Measurements from ENCODE around the gene RNF144B. TPM values are rescaled to one million over a fixed set of nuclear protein-coding genes. Genes with fewer than 3 reads are reported as not detected.

Gene RNF144B
- total RNA-seq = 1 to 10 TPM; 3.2 to 5.8 TPM
- 1 to 10 TPM in 1 of 2 donors, under 1 TPM in 1; 0.93 to 3.1 TPM for polyA plus RNA-seq

- Histone ChIP-seq H3K27ac (ENCODE audit: low read depth, low read length) (peak within 1 kb of the TSS; percentile 43), H3K4me3 (ENCODE audit: low read length in 2 of 2) (peak within 1 kb of the TSS; percentile 65 to 95), H3K9me3 (ENCODE audit: control insufficient read depth in 1 of 2, low read length in 2 of 2) (no peaks in the 10 kb centered on the region), H3K4me1 (ENCODE audit: insufficient read depth, low read length) (peaks cover 24% of the 10 kb centered on the region), H3K27me3 (ENCODE audit: insufficient read depth, low read length) (no peaks in the 10 kb centered on the region), H3K36me3 (ENCODE audit: insufficient read depth, low read length) (no peaks in the 10 kb centered on the region)
- H3K4me3 Mint-ChIP-seq = peak within 1 kb of the TSS; percentile 95 to 100 (median 99)
- ChIA-PET POLR2A (ENCODE audit: partially characterized antibody) (interaction anchor here (0.7 to 1.5 kb wide), 4 partner anchors 10 to 232 kb away, joined by 3 to 11 read pairs (median 4); partner anchors contain the start of genes KDM1B and TPMT), CTCF (ENCODE audit: partially characterized antibody) (interaction anchor here (0.7 to 1.9 kb wide), 4 partner anchors 11 to 119 kb away, joined by 3 to 7 read pairs (median 4); no protein-coding TSS in a partner anchor)
- peaks cover 4 to 6% of the 10 kb centered on the region in 2 donors for H3K36me3 Mint-ChIP-seq
- H3K27me3 Mint-ChIP-seq = peaks cover 0 to 3% of the 10 kb centered on the region in 2 donors
- peaks cover 18 to 33% (median 23%) of the 10 kb centered on the region in 4 donors for H3K4me1 Mint-ChIP-seq
- DNase-seq = peak; percentile 54 to 70 (median 58)
- no peaks in the 10 kb centered on the region for H3K9me3 Mint-ChIP-seq
- intact Hi-C loops (cut with micrococcal nuclease) = loop anchor here (1.0 to 5.0 kb wide), 2 partner anchors 125 to 232 kb away; partner anchors contain the start of genes DEK, KDM1B and TPMT
- peak within 1 kb of the TSS; percentile 61 to 92 (median 87) for H3K27ac Mint-ChIP-seq
These were observed at the start of gene RNF144B for GRCh38 chr6:18387061-18387721. Gene RNF144B, plus strand, starts transcription at chr6:18387350. Its CDS starts 12,185 bp downstream, at chr6:18399535.

GRCh38 chr6:18339599-18339998, 47.6 kb upstream of the RNF144B start:
- no peaks in the 10 kb centered on the region for H3K4me1 Mint-ChIP-seq
- H3K27ac Mint-ChIP-seq = no peak overlapping the region
- H3K9me3 Mint-ChIP-seq = no peaks in the 10 kb centered on the region
- no peak overlapping the region for H3K27ac ChIP-seq (ENCODE audit: low read depth, low read length)
- intact Hi-C loops (cut with micrococcal nuclease) = no loop called here
- no peaks in the 10 kb centered on the region for H3K4me1 ChIP-seq (ENCODE audit: insufficient read depth, low read length)
- no peaks in the 10 kb centered on the region for H3K27me3 ChIP-seq (ENCODE audit: insufficient read depth, low read length)
- no peaks in the 10 kb centered on the region for H3K36me3 ChIP-seq (ENCODE audit: insufficient read depth, low read length)
- ChIA-PET CTCF (ENCODE audit: partially characterized antibody) (no interaction called here), POLR2A (ENCODE audit: partially characterized antibody) (no interaction called here)
- no peaks in the 10 kb centered on the region for H3K36me3 Mint-ChIP-seq
- H3K4me3 ChIP-seq (ENCODE audit: low read length in 2 of 2) = no peak overlapping the region
- H3K27me3 Mint-ChIP-seq = peaks cover 4 to 6% of the 10 kb centered on the region in 2 donors
- H3K9me3 ChIP-seq (ENCODE audit: control insufficient read depth in 1 of 2, low read length in 2 of 2) = no peaks in the 10 kb centered on the region
- H3K4me3 Mint-ChIP-seq = no peak overlapping the region
- no peak for DNase-seq

GRCh38 chr6:18340781-18341551, 46.2 kb upstream of the RNF144B start:
- intact Hi-C loops (cut with micrococcal nuclease) = no loop called here
- Mint-ChIP-seq H3K4me3 (no peak overlapping the region), H3K27me3 (peaks cover 4 to 11% of the 10 kb centered on the region in 2 donors), H3K9me3 (no peaks in the 10 kb centered on the region), H3K4me1 (no peaks in the 10 kb centered on the region), H3K36me3 (no peaks in the 10 kb centered on the region), H3K27ac (no peak overlapping the region)
- Histone ChIP-seq H3K4me1 (ENCODE audit: insufficient read depth, low read length) (no peaks in the 10 kb centered on the region), H3K36me3 (ENCODE audit: insufficient read depth, low read length) (no peaks in the 10 kb centered on the region), H3K4me3 (ENCODE audit: low read length in 2 of 2) (no peak overlapping the region), H3K27ac (ENCODE audit: low read depth, low read length) (no peak overlapping the region), H3K9me3 (ENCODE audit: control insufficient read depth in 1 of 2, low read length in 2 of 2) (no peaks in the 10 kb centered on the region), H3K27me3 (ENCODE audit: insufficient read depth, low read length) (no peaks in the 10 kb centered on the region)
- POLR2A ChIA-PET (ENCODE audit: partially characterized antibody) = no interaction called here
- no peak for DNase-seq
- CTCF ChIA-PET (ENCODE audit: partially characterized antibody) = no interaction called here

- Histone ChIP-seq H3K4me1 (ENCODE audit: insufficient read depth, low read length) (no peaks in the 10 kb centered on the region), H3K27me3 (ENCODE audit: insufficient read depth, low read length) (no peaks in the 10 kb centered on the region), H3K9me3 (ENCODE audit: control insufficient read depth in 1 of 2, low read length in 2 of 2) (no peaks in the 10 kb centered on the region), H3K36me3 (ENCODE audit: insufficient read depth, low read length) (no peaks in the 10 kb centered on the region), H3K4me3 (ENCODE audit: low read length in 2 of 2) (no peak overlapping the region), H3K27ac (ENCODE audit: low read depth, low read length) (no peak overlapping the region)
- no peaks in the 10 kb centered on the region for H3K9me3 Mint-ChIP-seq
- peaks cover 5 to 13% of the 10 kb centered on the region in 2 donors for H3K27me3 Mint-ChIP-seq
- no peak overlapping the region for H3K4me3 Mint-ChIP-seq
- ChIA-PET POLR2A (ENCODE audit: partially characterized antibody) (no interaction called here), CTCF (ENCODE audit: partially characterized antibody) (interaction anchor here (0.7 to 0.9 kb wide), 2 partner anchors 10 to 14 kb away, joined by 3 to 4 read pairs; no protein-coding TSS in a partner anchor)
- H3K27ac Mint-ChIP-seq = no peak overlapping the region
- intact Hi-C loops (cut with micrococcal nuclease) = no loop called here
- no peak for DNase-seq
- H3K4me1 Mint-ChIP-seq = no peaks in the 10 kb centered on the region
- H3K36me3 Mint-ChIP-seq = no peaks in the 10 kb centered on the region
These were observed 44.9 kb upstream of the RNF144B start for GRCh38 chr6:18342223-18342622.

DNA sequence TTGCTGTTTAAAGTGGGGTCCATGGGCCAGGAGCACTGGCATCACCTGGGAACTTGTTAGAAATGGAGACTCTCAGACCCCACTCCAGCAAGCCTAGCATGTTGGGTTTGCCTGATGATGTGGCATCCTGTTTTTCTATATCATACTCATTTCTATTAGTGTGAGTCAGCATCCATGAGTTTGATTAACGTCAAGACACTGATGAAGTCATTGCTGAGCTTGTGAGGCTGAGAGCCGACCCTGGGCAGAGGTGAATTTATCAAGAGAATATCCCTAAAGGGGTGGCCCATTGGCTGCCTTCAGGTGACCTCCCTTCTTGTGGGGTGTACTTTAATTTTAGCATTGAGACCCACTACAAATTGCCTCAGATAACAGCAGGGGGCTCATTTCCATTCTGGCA, 43.4 kb upstream of the RNF144B start:
- intact Hi-C loops (cut with micrococcal nuclease) = no loop called here
- Histone ChIP-seq H3K36me3 (ENCODE audit: insufficient read depth, low read length) (no peaks in the 10 kb centered on the region), H3K9me3 (ENCODE audit: control insufficient read depth in 1 of 2, low read length in 2 of 2) (no peaks in the 10 kb centered on the region), H3K27ac (ENCODE audit: low read depth, low read length) (no peak overlapping the region), H3K27me3 (ENCODE audit: insufficient read depth, low read length) (no peaks in the 10 kb centered on the region), H3K4me1 (ENCODE audit: insufficient read depth, low read length) (no peaks in the 10 kb centered on the region), H3K4me3 (ENCODE audit: low read length in 2 of 2) (no peak overlapping the region)
- Mint-ChIP-seq H3K27ac (no peak overlapping the region), H3K9me3 (no peaks in the 10 kb centered on the region), H3K27me3 (peaks cover 3 to 13% of the 10 kb centered on the region in 2 donors), H3K4me1 (no peaks in the 10 kb centered on the region), H3K4me3 (no peak overlapping the region), H3K36me3 (no peaks in the 10 kb centered on the region)
- ChIA-PET POLR2A (ENCODE audit: partially characterized antibody) (no interaction called here), CTCF (ENCODE audit: partially characterized antibody) (no interaction called here)
- no peak for DNase-seq

GRCh38 chr6:18347021-18347577, 40.1 kb upstream of the RNF144B start:
- POLR2A ChIA-PET (ENCODE audit: partially characterized antibody) = no interaction called here
- H3K4me1 ChIP-seq (ENCODE audit: insufficient read depth, low read length) = no peaks in the 10 kb centered on the region

GRCh38 chr6:18347866-18348265, 39.3 kb upstream of the RNF144B start:
- no peaks in the 10 kb centered on the region for H3K4me1 ChIP-seq (ENCODE audit: insufficient read depth, low read length)
- peaks cover 5 to 17% of the 10 kb centered on the region in 2 donors for H3K27me3 Mint-ChIP-seq
- no peaks in the 10 kb centered on the region for H3K9me3 Mint-ChIP-seq
- POLR2A ChIA-PET (ENCODE audit: partially characterized antibody) = no interaction called here
- no peak overlapping the region for H3K27ac ChIP-seq (ENCODE audit: low read depth, low read length)
- intact Hi-C loops (cut with micrococcal nuclease) = no loop called here
- CTCF ChIA-PET (ENCODE audit: partially characterized antibody) = interaction anchor here (1.5 kb wide), 1 partner anchor 154 kb away, joined by 3 read pairs; no protein-coding TSS in a partner anchor
- H3K36me3 Mint-ChIP-seq = no peaks in the 10 kb centered on the region
- H3K4me3 Mint-ChIP-seq = no peak overlapping the region
- DNase-seq = no peak
- H3K4me3 ChIP-seq (ENCODE audit: low read length in 2 of 2) = no peak overlapping the region
- H3K27ac Mint-ChIP-seq = no peak overlapping the region
- no peaks in the 10 kb centered on the region for H3K36me3 ChIP-seq (ENCODE audit: insufficient read depth, low read length)
- H3K9me3 ChIP-seq (ENCODE audit: control insufficient read depth in 1 of 2, low read length in 2 of 2) = no peaks in the 10 kb centered on the region
- no peaks in the 10 kb centered on the region for H3K4me1 Mint-ChIP-seq
- H3K27me3 ChIP-seq (ENCODE audit: insufficient read depth, low read length) = no peaks in the 10 kb centered on the region

More at GRCh38 chr6:18347021-18347577, 40.1 kb upstream of the RNF144B start:
- no peaks in the 10 kb centered on the region for H3K4me1 Mint-ChIP-seq
- no peak overlapping the region for H3K27ac Mint-ChIP-seq
- no peak overlapping the region for H3K27ac ChIP-seq (ENCODE audit: low read depth, low read length)
- H3K27me3 ChIP-seq (ENCODE audit: insufficient read depth, low read length) = no peaks in the 10 kb centered on the region
- H3K36me3 Mint-ChIP-seq = no peaks in the 10 kb centered on the region
- H3K4me3 ChIP-seq (ENCODE audit: low read length in 2 of 2) = no peak overlapping the region
- CTCF ChIA-PET (ENCODE audit: partially characterized antibody) = interaction anchor here (1.5 kb wide), 1 partner anchor 154 kb away, joined by 3 read pairs; no protein-coding TSS in a partner anchor
- no peak for DNase-seq
- H3K27me3 Mint-ChIP-seq = peaks cover 3 to 16% of the 10 kb centered on the region in 2 donors
- no peaks in the 10 kb centered on the region for H3K9me3 ChIP-seq (ENCODE audit: control insufficient read depth in 1 of 2, low read length in 2 of 2)
- no peaks in the 10 kb centered on the region for H3K36me3 ChIP-seq (ENCODE audit: insufficient read depth, low read length)
- intact Hi-C loops (cut with micrococcal nuclease) = no loop called here
- no peak overlapping the region for H3K4me3 Mint-ChIP-seq
- no peaks in the 10 kb centered on the region for H3K9me3 Mint-ChIP-seq

Measured in CD4-positive, alpha-beta memory T cell (primary cell).